ENCODE measurements around the gene PTPN23.

The PTPN23 gene

DNA sequence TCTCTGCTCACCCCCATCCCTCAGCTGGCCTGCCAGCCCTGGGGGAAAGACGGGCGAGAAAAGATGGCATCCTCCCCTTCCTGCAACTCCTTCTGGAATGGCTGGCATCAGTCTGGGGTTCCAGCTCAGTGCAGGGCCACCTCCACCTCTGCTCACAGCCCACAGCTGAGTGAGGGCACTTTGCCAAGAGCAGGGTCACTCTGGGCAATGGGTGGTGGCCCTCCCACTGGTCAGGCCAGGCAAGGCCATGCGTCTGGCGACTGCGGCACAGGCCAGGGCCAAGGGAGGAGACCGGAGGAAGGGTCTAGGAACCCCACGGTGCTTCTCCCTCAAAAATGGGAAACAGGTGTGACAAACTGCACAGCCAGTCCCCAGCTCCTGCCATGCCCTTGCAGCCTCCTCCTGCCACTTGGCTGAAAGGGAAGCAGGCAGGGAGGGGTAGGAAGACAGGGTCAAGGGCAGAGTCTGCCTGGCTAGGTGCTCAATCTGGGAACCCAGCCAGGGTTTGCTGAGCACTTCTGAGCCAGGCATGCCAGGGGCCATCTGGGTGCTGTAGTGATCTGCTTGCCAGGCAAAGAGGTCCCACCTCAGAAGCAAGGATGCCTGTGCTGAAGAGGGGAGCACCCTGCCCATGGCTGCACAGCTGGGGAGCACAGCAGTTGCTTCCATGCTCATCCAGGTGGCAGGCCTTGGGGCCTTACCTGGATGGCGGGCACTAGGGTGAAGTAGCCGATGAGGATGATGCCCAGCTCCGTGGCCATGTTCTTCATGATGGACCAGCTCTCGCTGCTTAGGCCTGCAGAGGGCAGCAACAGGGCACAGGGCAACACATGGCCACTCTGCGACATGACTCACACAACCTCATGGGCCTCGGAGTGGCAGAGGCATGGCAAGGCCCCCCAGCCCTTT, 41.2 kb downstream of the PTPN23 start:
- DNase-seq = no peak

DNA sequence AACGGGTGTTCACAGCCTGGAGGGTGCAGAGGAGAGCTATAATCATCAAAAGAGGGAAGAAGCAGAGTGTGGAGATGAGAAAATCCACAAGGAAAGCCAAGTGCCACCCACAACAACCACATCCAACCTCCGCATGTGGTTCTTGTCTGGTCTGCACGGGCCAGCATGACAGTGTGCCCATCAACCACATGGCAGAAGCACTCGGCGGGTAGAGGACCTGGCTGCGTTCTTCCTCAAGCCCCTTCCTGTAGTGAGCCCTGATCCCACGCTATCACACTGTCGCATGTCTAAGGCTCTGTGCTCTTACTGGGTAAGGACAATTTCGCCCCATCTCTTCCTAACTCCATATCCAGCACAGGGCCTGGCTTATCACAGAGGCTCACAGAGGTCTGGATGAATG, 41.9 kb downstream of the PTPN23 start:
- DNase-seq = no peak

DNA sequence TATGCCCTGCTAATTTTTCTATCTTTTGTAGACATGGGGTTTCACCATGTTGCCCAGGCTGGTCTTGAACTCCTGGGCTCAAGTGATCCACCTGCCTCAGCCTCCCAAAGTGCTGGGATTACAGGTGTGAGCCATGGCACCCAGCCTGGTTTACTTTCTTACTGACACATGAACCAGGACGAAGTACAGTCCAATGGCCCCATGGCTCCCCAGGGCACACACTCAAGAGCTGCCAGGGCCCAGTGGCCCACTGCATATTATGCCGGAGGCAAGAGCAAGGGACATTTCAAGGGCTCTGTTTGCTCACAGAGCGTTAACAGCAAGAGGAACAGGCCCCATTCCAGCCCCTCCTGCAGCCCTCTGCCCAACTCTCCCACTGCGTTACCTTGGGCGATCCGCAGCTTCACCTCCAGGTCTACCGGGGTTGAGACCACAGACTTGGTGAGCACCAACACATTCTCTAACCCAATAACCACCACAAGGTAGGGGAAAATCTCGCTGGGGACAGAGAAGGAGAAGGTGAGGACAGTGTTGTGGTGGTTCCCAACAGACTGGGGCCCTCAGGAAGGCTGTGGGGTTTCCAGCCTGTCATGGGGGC, 42.8 kb downstream of the PTPN23 start:
- DNase-seq = no peak

DNA sequence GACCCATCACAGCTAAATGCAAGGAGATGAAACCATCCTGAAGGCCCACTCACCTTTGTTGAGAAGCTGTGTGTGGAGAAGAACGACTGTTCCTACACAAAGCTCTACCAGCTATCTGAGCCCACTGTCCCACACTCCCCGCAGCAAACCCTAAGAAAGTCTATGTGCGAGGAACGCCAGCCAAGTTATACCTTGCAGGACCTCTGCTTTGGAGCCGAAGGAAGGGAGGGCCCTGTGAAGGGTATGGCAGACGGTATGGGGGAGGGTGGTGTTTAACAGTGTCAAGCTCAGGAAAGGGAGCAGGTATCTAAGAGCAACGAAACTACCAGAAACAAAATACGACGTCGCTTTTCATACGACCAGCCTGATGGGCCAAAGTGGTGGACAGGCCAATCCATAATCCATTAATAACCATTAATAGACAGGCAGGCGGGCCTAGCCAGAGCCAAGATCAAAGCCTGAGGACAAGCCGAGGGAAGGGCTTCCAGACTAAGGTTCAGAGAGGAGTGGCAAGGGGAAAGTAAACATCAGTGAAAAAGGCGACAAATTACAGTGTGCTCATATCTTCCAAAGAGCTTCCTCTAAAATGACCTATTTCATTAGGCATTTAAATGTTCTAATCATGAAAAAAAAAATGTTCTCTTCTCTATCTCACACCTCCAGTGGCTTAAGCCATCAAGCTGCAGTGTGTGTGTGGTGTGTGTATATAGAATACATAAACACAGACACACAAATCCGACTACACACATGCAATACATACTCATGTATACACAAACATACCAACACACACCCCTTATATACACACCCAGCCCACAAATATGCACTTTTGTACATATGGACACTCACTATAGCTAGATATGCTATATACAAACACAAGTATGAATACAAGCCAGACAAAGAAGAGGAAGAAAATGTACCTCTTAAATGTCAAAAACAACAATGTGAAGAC, 43.9 kb downstream of the PTPN23 start:
- DNase-seq = no peak

DNA sequence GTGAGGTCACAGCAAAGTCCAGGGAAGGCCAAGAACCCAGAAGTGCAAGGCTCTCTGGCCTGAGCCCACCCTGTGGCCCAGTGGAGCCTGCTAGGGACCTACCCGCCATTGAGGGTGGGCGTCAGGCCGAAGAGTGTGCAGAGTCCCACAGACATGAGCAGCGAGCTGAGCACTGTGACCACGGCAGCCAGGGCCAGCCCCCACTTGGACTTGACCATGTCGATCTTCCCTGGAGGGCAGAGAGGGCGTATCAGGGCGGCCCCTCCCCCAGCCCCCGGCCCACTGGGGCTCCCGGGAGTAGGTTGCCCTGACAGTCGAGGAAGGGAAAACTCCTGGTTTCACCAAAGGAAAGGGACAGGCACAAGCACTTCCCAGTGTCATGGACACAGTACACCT, 44.6 kb downstream of the PTPN23 start:
- no peak for DNase-seq

DNA sequence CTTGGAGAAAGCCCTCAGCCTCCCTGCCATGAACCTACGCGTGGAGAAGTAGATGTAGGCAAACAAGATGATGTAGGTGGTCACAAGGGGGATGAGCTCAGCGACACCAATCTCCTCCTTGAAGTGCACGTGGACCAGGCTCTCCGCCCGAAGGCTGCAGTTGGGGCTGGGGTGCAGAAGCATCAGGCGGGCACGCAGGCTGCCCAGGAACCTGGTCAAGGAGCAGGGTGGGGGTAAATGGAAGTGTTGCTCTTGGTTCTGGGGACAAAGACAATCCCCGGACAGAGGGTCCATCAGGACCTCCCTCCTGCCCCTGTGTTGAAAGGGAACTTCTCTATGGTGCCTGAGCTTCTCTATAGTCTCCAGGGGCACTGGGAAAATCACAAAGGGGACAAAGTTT, 45.1 kb downstream of the PTPN23 start:
- DNase-seq = no peak

DNA sequence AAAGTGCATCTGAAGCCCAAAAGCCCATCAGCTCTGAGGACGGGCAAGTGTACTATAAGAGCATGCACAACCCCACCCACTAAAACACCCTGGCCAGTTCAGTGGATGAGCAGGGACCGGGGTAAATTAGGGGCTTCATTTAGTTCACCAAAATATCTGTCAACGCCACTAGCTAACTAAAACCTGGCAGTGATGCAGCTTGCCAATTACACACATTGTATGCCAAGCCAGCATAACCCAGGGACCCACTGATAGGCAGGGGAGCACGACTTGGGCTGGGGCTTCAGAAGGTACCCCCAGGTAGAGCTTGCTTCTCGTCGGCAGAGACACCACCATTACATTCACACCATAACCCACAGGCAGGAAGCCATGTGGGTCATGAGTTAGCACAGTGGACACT, 47.0 kb downstream of the PTPN23 start:
- DNase-seq = no peak

DNA sequence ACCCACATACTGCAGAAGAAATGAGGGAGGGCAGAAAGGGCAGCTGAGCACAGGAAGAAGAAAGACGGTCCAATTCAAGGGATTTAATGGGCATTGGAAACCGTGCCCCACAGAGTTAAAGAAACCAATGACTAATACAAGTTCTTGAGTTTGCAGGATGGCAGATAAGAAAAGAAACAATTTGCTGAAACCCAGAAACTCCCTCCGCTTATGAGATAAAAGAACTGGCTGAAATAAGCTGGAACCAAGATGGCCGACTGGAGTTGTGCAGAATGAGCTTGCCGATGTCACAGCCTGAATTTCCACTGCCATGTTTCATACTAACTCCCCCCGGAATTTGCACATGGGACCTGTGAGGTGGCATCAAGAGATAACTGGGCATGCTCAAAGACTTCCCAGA, 47.8 kb downstream of the PTPN23 start:
- DNase-seq = no peak

DNA sequence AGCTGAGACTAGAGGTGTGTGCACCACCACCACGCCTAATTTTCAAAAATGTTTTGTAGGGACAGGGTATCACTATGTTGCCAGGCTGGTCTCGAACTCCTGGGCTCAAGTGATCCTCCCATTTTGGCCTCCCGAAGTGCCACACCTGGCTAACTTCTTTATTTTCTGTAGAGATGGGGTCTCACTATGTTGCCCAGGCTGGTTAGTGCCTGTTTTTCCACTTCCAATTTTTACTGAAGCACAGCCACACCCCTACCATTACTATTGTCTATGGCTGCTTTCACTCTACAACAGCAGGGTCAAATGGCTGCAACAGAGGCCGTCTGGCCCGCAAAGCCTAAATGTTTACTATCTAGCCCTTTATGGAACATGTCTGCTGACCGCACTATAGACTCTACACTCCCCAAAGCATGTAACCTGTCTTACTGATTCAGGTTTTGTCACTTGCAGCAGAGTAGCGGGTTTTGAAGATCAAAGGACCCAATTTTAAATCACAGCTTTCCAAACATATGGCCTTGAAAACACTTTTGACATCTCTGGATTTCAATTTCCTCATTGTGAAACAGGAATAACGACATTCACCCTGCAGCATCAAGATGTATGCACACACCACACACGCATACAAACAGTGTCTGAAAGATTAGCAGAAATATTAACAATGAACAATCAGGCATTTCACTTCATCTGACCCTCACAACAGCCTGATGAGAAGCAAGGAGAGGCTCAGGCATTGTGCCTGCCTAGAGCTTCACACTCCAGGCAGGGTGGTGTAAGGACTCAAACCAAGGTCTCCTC, 48.9 kb downstream of the PTPN23 start:
- DNase-seq = no peak

DNA sequence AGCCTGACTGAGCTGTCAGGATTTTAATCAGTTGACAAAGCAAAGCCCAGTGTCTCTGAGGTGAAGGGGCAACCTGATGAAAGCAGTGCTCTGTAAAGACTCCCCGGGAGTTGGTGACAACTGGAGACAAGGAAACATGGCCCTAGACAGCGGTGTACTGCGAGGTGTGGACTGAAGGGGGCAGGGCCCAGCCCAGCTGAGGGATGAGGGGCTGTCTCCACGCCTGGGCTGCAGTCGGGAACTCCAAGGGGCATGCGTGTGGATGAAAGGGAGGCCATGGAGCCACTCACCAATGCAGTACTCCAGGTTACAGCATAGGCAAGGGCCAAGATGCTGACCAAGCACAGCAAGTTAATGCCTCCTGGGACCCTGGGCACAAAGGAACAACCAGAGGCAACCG, 49.8 kb downstream of the PTPN23 start:
- no peak for DNase-seq

DNA sequence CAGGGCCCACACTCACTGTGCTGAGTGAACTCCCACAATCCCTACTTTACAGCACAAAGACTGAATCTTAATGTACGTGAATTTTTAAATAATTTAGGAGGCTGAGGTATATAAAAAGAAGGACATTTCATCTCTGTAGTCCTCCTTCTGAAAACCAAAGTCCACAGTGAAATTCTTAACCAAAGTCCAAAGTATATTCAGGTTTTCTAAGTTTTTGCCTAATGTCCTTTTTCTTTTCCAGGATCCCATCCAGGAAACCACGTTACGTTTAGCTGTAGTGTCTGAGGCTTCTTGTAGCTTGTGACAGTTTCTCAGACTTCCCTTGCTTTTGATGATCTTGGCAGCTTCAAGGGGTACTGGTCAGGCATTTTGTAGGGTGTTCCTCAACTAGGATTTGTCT, 50.4 kb downstream of the PTPN23 start:
- no peak for DNase-seq

DNA sequence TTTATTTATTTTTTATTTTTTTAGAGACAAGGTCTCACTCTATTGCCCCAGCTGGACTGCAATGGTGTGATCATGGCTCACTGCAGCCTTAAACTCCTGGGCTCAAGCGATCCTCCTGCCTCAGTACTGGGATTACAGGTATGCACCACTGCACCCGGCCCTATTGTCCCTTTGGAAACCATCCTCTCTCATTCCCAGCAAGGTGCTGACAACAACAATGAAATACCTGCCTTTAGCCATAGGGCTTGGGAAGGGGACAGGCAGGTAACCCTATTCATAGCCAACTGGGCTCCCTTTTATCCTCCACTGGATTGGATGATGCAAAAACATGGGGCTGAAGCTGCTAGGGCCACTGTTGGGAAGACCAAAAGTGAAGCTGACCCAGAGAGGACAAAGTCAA, 51.9 kb downstream of the PTPN23 start:
- DNase-seq = no peak

DNA sequence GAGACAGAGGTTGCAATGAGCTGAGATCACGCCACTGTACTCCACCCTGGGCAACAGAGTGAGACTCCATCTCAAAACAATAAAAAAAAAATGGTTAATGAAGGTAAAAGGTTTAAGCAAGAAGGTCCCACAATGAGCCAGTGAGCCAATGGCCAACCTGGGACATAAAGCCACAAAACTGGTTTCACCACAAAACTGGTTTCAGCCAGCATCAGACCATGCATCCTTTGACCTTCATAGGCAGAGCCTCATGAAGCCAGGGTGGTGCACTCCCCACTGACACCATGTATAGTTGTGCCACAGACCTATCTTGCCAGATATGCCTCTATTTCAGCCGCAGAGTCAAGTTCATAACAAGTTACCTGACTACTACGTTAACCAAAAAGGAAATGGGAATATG, 53.0 kb downstream of the PTPN23 start:
- DNase-seq = no peak

DNA sequence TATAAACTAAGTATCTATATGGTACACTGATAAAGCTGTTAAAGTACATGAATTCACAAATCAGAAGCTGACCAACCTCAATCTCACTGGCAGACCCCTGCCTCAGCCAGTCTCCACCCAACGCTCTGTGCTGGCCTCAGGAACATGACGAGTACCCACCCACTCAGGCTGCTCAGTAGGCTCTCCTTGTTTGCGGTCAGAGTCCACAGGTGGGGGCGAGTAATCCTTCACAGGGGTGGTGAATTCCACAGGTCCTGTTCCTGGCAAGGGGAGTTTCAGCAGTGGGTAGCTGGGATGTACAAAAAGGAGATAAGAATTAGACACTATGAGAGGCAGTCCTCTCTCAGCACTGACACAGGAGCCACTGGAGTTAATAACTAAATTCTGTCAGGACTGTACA, 54.0 kb downstream of the PTPN23 start:
- DNase-seq = no peak

DNA sequence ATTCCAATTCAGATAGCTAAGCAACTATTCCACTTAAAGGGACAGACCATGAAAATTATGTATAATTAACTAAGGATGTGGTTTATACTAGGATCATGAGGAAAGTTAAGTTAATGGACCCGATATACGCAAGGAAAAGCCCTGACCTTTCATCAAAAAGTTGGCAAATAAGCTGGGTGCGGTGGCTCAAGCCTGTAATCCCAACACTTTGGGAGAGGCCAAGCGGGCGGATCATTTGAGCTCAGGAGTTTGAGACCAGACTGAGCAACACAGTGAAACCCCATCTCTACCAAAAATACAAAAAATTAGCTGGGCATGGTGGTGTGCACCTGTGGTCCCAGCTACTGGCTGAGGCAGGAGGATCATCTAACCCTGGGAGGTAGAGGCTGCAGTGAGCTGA, 55.4 kb downstream of the PTPN23 start:
- DNase-seq = no peak

DNA sequence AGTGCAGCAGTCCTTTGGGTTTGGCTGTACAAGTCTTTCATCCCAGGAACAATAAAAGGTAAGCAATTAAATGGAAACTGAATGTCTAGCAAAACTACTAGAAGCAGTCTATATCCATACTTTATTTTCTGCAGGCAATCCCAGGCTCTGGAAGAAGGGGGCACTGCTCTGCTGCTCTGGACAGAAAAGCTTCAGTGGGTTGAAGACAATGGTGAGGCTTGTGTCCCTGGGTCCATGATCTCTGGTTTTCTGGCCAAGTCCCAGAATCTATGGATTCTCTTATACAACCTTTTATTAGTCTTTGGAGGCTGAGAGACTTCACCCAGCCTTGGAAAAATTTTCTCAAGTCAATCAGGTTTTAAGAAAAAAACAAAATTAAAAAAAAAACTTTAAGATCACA, 59.3 kb downstream of the PTPN23 start:
- DNase-seq = no peak

DNA sequence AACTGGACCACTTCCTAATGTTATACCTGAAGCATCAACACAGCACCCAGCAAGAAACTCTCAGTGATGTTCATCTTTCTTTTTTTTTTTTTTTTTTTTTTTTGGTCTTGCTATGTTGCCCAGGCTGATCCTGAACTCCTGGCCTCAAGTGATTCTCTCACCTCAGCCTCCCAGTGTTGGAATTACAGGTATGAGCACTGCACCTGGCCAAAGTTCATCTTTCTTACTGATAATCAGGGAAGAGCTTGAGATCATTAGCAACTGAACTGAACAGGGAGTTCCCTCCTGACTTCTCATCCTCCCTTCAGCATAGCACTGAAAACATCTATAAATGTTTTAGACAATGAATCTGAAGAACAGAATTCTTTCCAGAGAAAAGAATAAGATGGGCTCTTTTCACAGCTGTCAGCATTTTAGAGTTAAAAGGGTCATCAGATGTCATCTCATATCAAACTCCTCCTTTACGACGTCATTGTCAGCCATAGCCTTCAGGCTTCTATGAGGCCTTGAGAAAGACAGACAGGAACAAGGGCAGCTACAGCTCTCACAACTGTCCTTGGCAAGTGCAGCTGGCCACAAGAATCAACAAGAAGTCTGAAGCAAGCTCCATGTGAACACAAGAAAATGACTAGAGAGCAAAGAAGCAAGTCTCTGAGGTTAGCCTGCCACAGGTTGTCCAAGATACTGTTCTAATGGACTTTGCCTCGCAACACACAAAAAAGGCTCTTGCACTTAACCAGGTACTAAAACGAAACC, 61.2 kb downstream of the PTPN23 start:
- no peak for DNase-seq

DNA sequence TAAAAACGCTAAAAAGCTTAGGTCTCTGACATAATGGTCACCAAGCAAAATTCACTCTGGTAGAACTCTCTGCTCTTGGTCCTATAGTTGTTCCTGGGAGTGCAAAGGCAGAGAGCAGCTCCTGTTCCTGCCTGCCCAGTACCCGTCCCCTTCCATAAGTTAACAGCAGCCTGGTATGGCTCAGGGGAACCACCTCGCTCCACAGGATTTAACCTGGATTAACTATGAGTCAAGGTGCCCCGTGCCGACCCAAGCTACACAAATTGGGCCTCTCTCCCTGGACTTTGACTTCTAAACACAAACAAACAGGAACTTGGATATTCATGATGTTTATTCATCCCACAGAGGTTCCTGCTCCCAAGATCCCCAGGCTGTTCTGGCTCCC, 62.8 kb downstream of the PTPN23 start:
- DNase-seq = no peak

DNA sequence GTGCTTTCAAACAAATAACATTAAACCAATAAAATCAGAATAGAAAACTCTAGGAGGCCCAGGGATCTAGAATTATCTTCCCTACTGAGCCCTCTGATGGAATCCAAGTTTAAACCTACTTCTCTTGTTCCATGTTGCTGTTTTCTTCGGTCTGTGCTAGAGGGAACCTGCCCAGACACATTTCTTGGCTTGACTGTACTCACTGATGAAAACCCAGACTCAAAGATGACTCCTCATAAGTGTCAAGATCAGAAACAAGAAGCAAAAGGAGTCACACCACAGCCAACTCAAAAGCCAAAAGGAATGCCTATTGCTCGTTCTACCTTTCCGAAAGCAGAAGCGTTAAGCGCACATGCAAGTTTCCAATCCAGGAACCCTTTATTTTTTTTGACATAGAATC, 63.3 kb downstream of the PTPN23 start:
- no peak for DNase-seq

DNA sequence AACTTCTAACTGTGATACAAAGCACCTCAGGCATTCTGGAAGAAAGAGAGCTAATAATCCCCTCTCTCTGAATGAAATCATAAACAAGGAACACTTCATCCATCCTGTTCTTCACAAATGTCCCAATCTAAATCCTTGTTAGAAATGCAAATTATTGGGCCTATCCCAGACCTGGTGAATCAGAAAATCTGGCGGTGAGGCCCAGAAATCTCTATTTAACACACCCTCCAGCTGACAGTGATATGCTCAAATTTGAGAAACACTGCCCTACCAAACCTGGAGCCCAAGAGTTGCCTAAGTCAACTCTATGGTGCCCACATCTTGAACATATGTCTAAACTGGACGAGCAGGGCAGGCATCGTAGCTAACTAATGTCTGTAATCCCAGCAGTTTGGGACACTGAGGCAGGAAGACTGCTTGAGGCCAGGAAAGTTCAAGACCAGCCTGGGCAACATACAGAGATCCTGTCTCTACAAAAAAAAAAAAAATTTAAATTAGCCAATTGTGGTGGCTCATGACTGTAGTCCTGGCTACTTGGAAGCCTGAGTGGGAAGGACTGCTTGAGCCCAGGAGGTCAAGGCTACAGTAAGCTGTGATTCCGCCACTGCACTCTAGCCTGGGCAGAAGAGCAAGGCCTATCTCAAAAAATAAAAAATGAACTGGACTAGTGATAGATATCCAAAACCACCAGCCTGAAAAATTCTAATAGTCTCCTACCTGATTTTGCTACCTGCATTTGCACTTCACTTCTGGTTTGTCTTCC, 71.8 kb downstream of the PTPN23 start:
- DNase-seq = no peak

DNA sequence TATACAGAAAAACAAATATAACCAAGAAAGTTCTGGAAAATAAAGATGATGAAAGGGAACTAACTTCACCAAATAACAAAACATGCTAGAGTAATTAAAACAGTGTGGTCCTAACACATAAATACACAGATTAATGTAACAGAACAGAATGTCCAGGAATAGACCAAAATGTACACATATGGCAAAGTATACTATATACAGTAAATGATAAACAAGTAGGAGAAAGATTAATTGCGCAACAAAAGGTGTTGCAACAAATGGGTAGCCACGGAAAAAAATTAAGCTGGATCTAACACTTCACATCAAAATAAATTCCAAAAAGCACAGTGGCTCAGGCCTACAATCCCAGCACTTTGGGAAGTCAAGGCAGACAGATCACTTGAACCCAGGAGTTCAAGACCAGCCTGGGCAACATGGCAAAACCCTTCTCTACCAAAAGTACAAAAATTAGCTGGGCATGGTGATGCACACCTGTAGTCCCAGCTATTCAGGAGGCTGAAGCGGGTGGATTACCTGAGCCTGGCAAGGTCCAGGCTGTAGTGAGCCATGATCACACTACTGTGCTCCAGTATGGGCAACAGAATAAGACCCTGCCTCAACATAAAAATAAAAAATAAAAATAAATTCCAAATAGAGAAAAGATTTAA, 75.1 kb downstream of the PTPN23 start:
- DNase-seq = no peak

All from COR-L47 (cell line).